ENCODE data around the gene CHCHD3.

Gene CHCHD3

DNA sequence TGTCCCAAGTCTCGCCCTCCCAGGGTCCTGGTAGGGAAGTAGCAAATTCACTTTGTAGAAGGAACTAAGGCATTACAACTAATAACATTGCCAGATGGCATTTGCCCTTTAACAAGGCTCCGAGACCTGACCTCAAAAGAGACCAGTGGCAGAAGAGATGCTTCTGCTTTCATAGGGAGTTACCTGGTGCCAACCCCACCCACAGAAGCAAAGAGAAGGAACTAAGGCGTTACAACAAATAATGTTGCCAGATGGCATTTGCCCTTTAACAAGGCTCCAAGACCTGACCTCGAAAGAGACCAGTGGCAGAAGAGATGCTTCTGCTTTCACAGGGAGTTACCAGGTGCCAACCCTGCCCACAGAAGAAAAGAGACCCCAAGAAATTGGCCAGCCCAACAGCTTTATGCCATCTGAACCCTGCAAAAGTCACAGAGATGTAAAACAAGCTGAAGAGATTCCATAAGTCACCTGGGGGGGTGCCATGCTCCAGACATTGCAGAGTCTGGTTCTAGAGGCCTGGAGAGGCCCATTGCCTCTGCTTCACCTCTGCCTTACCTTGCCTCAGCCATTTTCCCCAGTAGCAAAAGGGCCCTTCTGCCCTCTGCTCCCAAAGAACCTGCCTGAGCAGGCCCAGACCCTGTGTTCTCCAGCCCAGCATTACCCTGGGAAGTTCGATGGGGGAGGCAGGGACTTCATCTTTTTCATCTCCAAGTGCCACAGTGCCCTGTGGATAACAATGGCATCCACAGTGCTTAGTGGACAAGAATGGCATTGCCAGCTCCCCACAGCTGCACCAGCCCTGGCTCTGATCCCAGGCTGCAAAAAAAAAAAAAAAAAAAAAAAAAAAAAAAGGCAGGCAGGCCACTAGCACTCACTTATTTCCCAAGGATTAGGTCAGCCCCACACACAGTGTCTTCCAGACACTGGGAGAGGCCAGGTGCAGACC lies 326.1 kb downstream of the CHCHD3 start:
- in situ Hi-C loops (cut with MboI; ENCODE audit: low sequenced_read_pairs) = no loop called here

DNA sequence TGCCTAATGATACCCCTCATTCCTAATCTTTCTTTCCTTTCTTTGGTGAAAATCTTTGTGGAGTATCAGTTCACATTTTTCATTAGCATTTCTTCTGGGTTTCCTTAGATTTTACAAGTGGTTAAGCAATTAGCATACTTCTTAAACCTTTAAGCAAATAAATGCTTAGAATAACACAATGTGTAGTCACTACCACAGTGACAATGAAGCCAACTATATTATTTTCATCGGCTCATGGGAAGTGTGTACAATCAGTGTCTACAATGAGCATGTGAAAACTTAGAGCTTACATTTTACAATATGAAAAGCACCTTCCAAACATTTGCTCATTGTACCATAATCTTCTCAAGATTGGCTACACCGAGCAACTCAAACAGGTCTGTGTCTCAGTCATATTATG lies 329.5 kb downstream of the CHCHD3 start:
- in situ Hi-C loops (cut with MboI; ENCODE audit: low sequenced_read_pairs) = no loop called here

DNA sequence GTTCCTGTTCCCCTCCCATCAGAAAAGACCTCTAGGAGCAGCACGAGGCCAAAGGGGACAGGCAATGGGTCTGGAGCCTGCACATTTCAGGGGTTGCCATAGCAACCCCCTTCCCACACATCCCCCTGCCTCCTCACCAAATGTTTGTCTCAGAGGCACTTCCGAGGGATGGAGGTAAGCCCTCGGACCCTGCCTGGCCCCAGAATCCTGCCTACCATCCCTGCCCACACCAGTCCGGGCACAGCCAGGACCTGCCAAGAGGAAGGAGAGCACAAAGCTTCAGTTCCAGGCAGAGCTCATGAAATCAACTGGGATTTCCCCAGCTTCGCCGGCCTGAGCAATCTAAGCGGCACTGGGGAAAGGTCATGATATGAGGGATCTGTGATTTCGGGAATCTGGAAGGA lies 330.6 kb downstream of the CHCHD3 start:
- in situ Hi-C loops (cut with MboI; ENCODE audit: low sequenced_read_pairs) = no loop called here

DNA sequence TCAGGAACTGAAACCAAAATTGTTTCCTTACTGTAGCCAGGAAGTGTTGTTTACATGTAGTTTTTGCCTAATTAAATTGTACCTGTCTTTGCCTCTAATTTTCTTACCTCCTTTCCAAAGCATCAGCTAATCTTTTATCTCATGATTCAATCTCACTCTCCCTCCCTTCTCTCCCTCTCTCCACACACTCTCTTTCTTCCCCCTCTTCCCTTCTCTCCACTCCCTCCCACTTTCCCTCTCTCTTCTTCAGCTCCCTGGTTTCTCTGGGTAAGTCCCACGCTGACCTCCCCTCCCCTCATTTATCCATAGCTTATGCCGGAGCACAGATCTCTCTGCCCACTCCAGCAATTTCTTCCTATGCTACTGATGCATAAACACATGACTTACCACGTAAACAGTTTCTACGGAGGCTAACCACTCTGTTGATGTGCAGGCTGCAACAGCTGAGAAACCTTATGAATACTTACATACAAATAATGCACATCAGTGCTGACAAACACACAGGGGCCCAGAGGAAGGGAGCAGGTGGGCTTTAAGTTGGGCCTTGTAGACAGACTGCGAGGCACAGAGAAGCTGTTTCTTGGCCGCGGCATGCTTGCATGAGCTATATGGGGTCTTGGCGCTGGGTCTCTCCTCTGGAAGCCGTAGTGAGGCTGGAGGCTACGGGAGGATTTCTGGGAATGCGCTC lies 331.2 kb downstream of the CHCHD3 start:
- in situ Hi-C loops (cut with MboI; ENCODE audit: low sequenced_read_pairs) = no loop called here

- in situ Hi-C loops (cut with MboI; ENCODE audit: low sequenced_read_pairs) = no loop called here
These were observed 331.8 kb downstream of the CHCHD3 start for GRCh38 chr7:132750096-132750495.

- in situ Hi-C loops (cut with MboI; ENCODE audit: low sequenced_read_pairs) = no loop called here
These were observed 336.4 kb downstream of the CHCHD3 start for GRCh38 chr7:132745510-132745909.

DNA sequence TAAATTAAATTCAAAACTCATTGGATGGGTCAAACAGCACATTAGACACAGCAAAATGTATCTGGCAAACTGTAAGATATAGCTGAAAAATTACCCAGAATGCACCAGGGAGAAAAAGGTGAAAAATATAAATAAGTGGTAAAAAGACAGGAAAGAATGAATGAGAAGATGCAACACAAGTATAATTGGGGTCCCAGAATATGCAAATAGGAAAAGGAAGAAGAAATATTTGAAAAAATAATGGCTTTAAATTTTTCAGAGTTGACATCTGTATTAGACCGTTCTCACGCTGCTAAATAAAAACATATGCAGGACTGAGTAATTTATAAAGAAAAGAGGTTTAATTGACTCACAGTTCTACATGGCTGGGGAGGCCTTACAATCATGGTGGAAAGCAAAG lies 337.9 kb downstream of the CHCHD3 start:
- in situ Hi-C loops (cut with MboI; ENCODE audit: low sequenced_read_pairs) = no loop called here

DNA sequence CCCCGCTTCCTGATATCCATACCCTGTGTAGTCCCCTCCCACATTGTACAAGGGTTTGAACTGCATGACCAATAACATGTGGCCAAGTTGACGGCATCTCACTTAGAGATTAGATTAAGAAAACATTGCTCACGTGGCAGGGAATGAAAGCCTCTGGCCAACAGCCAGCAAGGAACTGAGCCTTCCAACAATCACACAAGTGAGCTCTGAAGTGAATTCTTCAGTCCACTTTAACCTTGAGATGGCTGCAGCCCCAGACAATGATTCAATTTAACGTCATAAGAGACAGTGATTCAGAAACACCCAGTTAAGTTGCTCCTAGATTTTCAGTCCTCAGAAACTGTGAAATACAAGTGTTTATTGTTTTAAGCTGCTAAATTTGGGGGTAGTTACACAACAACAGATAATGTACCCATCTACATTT lies 339.7 kb downstream of the CHCHD3 start:
- in situ Hi-C loops (cut with MboI; ENCODE audit: low sequenced_read_pairs) = no loop called here

GRCh38 chr7:132740176-132740575 lies 341.7 kb downstream of the CHCHD3 start:
- in situ Hi-C loops (cut with MboI; ENCODE audit: low sequenced_read_pairs) = no loop called here

DNA sequence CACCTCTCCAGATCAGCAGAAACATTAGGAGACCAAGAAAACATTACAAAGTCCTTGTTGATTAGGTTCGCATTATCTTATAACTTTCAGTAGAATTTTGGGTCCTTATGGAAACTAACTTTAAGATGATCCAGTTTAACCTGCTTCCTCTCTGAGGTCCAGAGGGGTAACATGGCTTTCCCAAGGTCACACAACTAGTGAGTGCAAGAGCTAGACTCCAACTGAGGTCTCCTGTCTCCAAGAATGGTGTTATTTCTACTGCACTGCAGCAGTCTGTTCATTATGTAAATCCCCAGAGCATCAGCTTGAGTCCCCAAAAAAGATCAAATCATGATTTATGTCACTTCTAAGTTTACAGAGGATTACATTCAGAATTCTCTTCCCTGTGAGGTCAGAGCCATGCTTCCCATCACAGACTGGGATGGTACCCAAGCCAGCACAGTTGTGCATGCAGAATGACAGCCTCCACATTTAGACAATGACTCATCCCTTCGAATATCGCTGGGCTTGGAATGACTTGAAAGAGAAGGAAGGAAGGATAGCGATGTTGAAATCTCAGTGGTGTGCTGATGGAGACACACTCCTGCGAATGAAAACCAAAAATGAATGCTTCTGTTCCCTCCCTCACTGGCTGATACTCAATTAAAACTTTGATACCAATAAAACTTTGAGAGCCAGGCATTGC lies 342.5 kb downstream of the CHCHD3 start:
- in situ Hi-C loops (cut with MboI; ENCODE audit: low sequenced_read_pairs) = no loop called here

DNA sequence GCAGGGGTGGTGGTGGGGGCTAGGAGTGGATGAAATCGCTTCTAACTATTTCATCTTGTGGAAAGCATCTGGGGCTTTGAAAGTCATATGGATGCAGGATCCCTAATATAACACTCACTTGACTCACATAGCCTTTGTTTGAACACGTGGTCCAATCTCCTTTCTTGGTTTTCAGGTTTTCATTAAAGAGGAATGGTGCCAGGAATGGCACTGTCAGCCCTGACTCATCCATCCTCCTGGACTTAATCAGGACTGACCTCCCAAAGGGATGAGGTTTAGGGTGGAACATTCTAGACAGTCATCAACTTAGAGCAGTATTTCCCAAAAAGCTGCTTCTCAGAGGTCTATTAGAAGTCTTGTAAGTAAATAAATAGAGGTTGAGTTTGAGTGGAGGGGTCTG lies 343.6 kb downstream of the CHCHD3 start:
- in situ Hi-C loops (cut with MboI; ENCODE audit: low sequenced_read_pairs) = no loop called here

- in situ Hi-C loops (cut with MboI; ENCODE audit: low sequenced_read_pairs) = no loop called here
These were observed 346.4 kb downstream of the CHCHD3 start for GRCh38 chr7:132735476-132735875.

Measured in hTERT RPE-1 (cell line).